ENCODE results near the gene CHST8.

DNA sequence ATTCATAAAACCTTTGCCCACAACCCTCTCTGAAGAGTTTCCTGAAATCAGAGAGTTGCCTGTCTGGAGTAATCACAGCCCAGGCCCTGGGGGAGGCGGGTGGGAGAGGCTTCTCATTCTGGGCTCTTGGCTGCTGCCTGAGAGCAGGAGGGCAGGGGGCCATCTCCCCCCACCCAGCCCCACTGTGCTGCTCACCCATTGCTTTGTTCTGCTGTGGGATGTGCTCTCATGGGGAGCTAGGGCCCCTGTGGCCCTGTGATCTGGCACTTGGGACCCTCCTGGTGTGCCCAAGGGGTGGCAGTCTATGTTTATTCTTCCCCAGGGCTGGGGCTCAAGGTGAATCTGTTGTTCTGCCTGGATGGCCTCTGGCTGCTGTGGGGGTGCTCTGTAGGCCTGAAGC lies 181.0 kb downstream of the CHST8 start:
- TF ChIP-seq CTCF (IDR thresholded peaks at IDR 0.05) = no peak
- TF ChIP-seq POLR2AphosphoS5 (IDR thresholded peaks at IDR 0.05) = no peak
- no peak for TF ChIP-seq POLR2A (IDR thresholded peaks at IDR 0.05)
- TF ChIP-seq EP300 (IDR thresholded peaks at IDR 0.05; ENCODE audit: low read depth) = no peak
